ENCODE measurements around the gene ACOX3. TPM values are rescaled to one million over a fixed set of nuclear protein-coding genes. Genes with fewer than 3 reads are reported as not detected.
A peak's percentile ranks its signal among the peaks of the same experiment; 100 is the strongest.
"Not testable (repeated sequence)": the region's sequence is repeated elsewhere in the genome, so short reads cannot be mapped to it uniquely, and the experiment has no call there.

The ACOX3 gene
- total and polyA plus RNA-seq, 2 donors = 8.7 to 18.1 TPM

DNA sequence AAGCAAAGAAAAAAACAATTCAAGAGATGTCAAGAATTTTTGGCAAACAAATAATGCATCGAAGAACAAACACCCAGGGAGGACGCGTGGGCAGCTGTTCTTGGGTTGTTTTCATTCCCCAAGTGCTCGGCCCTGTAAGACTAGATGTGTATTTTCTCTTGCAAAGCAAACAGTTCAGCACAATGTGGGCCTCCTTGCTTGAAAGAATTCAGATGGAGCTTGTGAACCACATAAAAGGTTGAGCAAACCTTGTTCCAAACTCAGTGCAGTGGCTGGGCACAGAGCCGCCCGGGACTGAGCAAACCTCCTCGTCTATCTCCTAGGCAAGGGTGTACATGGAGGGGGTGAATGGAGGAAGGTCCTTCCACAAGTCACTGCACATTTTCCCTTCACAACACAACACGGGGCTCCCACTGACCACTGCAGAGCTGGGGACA lies 88.6 kb downstream of the ACOX3 start:
- Histone ChIP-seq H3K4me3 (ENCODE audit: low read length in 2 of 2) (no peak overlapping the region), H3K9me3 (ENCODE audit: control insufficient read depth in 2 of 2, insufficient read depth in 1 of 2, low read length in 1 of 2) (no peaks in the 10 kb centered on the region), H3K27me3 (ENCODE audit: control insufficient read depth in 2 of 2, insufficient read depth in 1 of 2, low read length in 1 of 2) (no peaks in the 10 kb centered on the region), H3K27ac (ENCODE audit: low read depth in 1 of 2, low read length in 1 of 2) (no peak overlapping the region), H3K4me1 (ENCODE audit: control insufficient read depth in 2 of 2, insufficient read depth in 2 of 2, low read length in 2 of 2) (peaks cover 7 to 47% of the 10 kb centered on the region in 2 donors), H3K36me3 (ENCODE audit: control insufficient read depth in 2 of 2, insufficient read depth in 2 of 2, low read length in 1 of 2) (no peaks in the 10 kb centered on the region)
- DNase-seq (ENCODE audit: low read depth in 6 of 9, low spot score in 9 of 9) = peak in 7 of 9 donors; percentile 13 to 65 (median 22)
- 55% methylated on average over 8 of the region's 8 CpGs for WGBS

DNA sequence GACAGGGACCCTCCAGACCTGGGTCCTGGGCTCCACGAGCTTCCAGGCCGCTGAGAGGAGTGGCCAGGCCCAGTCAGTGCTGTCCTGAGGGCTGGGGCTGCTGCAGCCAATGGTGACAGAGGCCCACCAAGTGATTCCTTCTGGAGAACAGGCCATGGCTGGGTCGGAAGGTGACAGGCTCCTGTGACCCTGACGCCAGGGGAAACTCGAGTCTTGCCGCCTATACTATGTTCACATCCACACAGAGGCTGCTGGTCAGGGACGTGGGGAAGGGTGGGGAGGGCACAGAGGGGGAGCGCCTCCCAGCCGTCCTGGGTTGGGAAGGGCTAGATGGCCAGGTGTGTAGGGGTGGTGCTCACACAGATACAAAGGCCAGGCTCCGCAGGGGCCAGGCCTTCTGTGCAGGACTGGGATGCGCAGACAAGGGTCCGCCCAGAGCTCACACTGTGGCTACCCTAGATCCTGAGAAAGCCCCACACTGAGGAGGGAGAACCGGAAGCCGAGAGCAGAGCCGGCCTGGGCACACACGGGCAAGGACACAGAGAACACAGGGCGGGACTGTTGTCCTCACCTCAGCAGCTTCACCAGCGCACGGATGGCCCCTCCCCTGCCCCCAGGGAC lies 89.6 kb downstream of the ACOX3 start:
- 97% methylated on average over 19 of the region's 19 CpGs for WGBS
- DNase-seq (ENCODE audit: low read depth in 6 of 9, low spot score in 9 of 9) = no peak

DNA sequence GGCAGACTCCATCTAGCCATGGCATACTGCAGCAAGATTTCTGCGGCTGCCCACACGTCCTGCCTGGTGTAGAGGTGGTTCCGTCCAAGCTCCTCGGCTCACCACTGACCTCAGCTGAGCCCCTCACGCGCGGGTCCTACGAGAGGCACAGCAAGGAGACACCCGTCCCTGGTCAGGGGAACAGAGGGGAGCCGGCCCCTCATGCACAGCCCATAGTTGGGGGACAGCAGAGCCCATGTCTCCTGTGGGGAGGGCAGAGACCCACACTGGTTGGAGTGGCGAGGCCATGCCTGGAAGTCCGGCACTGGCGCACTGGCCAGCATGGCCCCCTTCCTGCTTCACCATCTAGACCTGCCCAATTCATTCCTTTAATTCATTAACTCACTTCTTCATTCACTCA lies 90.2 kb downstream of the ACOX3 start:
- Histone ChIP-seq H3K4me1 (ENCODE audit: control insufficient read depth in 2 of 2, insufficient read depth in 2 of 2, low read length in 2 of 2) (peaks cover 7 to 47% of the 10 kb centered on the region in 2 donors), H3K27me3 (ENCODE audit: control insufficient read depth in 2 of 2, insufficient read depth in 1 of 2, low read length in 1 of 2) (no peaks in the 10 kb centered on the region), H3K36me3 (ENCODE audit: control insufficient read depth in 2 of 2, insufficient read depth in 2 of 2, low read length in 1 of 2) (no peaks in the 10 kb centered on the region), H3K27ac (ENCODE audit: low read depth in 1 of 2, low read length in 1 of 2) (no peak overlapping the region), H3K4me3 (ENCODE audit: low read length in 2 of 2) (no peak overlapping the region), H3K9me3 (ENCODE audit: control insufficient read depth in 2 of 2, insufficient read depth in 1 of 2, low read length in 1 of 2) (no peaks in the 10 kb centered on the region)
- no peak for DNase-seq (ENCODE audit: low read depth in 6 of 9, low spot score in 9 of 9)
- 94% methylated on average over 13 of the region's 13 CpGs for WGBS

More for the DNA sequence above, 89.6 kb downstream of the ACOX3 start:
- Histone ChIP-seq H3K27me3 (ENCODE audit: control insufficient read depth in 2 of 2, insufficient read depth in 1 of 2, low read length in 1 of 2) (no peaks in the 10 kb centered on the region), H3K9me3 (ENCODE audit: control insufficient read depth in 2 of 2, insufficient read depth in 1 of 2, low read length in 1 of 2) (no peaks in the 10 kb centered on the region), H3K27ac (ENCODE audit: low read depth in 1 of 2, low read length in 1 of 2) (no peak overlapping the region), H3K4me3 (ENCODE audit: low read length in 2 of 2) (no peak overlapping the region), H3K4me1 (ENCODE audit: control insufficient read depth in 2 of 2, insufficient read depth in 2 of 2, low read length in 2 of 2) (peaks cover 7 to 47% of the 10 kb centered on the region in 2 donors), H3K36me3 (ENCODE audit: control insufficient read depth in 2 of 2, insufficient read depth in 2 of 2, low read length in 1 of 2) (no peaks in the 10 kb centered on the region)

DNA sequence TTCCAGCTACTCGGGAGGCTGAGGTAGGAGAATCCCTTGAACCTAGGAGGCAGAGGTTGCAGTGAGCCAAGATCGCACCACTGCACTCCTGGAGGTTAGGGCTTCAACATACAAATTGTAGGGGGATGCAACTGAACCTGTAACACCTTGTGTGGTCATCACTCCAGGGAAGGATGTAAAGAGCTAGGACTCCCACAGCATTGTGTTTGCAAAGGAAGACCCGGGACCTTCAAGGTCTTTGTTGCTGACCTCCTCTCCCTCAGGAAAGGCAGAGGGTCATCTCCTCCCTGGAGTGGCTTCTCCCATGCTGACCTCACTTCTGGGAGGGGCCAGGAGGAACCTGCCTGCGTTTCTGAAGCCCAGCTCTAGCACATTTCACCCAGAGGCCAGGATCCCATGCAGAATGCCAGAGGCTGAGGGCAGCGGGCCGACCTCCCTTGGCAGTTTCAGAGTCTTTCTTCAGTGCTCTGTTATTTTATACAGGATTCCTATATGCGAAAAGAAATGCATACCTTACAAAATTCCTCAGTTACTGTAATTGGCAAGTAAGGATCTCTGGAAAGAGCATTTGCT lies 90.8 kb downstream of the ACOX3 start:
- Histone ChIP-seq H3K36me3 (ENCODE audit: control insufficient read depth in 2 of 2, insufficient read depth in 2 of 2, low read length in 1 of 2) (no peaks in the 10 kb centered on the region), H3K27me3 (ENCODE audit: control insufficient read depth in 2 of 2, insufficient read depth in 1 of 2, low read length in 1 of 2) (no peaks in the 10 kb centered on the region), H3K9me3 (ENCODE audit: control insufficient read depth in 2 of 2, insufficient read depth in 1 of 2, low read length in 1 of 2) (no peaks in the 10 kb centered on the region), H3K27ac (ENCODE audit: low read depth in 1 of 2, low read length in 1 of 2) (no peak overlapping the region), H3K4me3 (ENCODE audit: low read length in 2 of 2) (no peak overlapping the region), H3K4me1 (ENCODE audit: control insufficient read depth in 2 of 2, insufficient read depth in 2 of 2, low read length in 2 of 2) (peaks cover 7 to 47% of the 10 kb centered on the region in 2 donors)
- no peak for DNase-seq (ENCODE audit: low read depth in 6 of 9, low spot score in 9 of 9)
- 97% methylated on average over 7 of the region's 7 CpGs for WGBS

GRCh38 chr4:8349236-8349635 lies 91.3 kb downstream of the ACOX3 start:
- not testable (repeated sequence) for H3K9me3 ChIP-seq (ENCODE audit: control insufficient read depth in 2 of 2, insufficient read depth in 1 of 2, low read length in 1 of 2); DNase-seq (ENCODE audit: low read depth in 6 of 9, low spot score in 9 of 9); H3K27ac ChIP-seq (ENCODE audit: low read depth in 1 of 2, low read length in 1 of 2); H3K4me3 ChIP-seq (ENCODE audit: low read length in 2 of 2); H3K36me3 ChIP-seq (ENCODE audit: control insufficient read depth in 2 of 2, insufficient read depth in 2 of 2, low read length in 1 of 2); H3K27me3 ChIP-seq (ENCODE audit: control insufficient read depth in 2 of 2, insufficient read depth in 1 of 2, low read length in 1 of 2)
- 97% methylated on average over 11 of the region's 11 CpGs for WGBS
- peaks cover 7 to 46% of the 10 kb centered on the region in 2 donors for H3K4me1 ChIP-seq (ENCODE audit: control insufficient read depth in 2 of 2, insufficient read depth in 2 of 2, low read length in 2 of 2)

GRCh38 chr4:8348071-8348470 lies 92.5 kb downstream of the ACOX3 start:
- peaks cover 7 to 34% of the 10 kb centered on the region in 2 donors for H3K4me1 ChIP-seq (ENCODE audit: control insufficient read depth in 2 of 2, insufficient read depth in 2 of 2, low read length in 2 of 2)
- H3K4me3 ChIP-seq (ENCODE audit: low read length in 2 of 2) = no peak overlapping the region
- H3K27ac ChIP-seq (ENCODE audit: low read depth in 1 of 2, low read length in 1 of 2) = no peak overlapping the region
- H3K36me3 ChIP-seq (ENCODE audit: control insufficient read depth in 2 of 2, insufficient read depth in 2 of 2, low read length in 1 of 2) = no peaks in the 10 kb centered on the region
- DNase-seq (ENCODE audit: low read depth in 6 of 9, low spot score in 9 of 9) = no peak
- 34% methylated on average over 6 of the region's 6 CpGs for WGBS
- H3K27me3 ChIP-seq (ENCODE audit: control insufficient read depth in 2 of 2, insufficient read depth in 1 of 2, low read length in 1 of 2) = no peaks in the 10 kb centered on the region
- H3K9me3 ChIP-seq (ENCODE audit: control insufficient read depth in 2 of 2, insufficient read depth in 1 of 2, low read length in 1 of 2) = no peaks in the 10 kb centered on the region

DNA sequence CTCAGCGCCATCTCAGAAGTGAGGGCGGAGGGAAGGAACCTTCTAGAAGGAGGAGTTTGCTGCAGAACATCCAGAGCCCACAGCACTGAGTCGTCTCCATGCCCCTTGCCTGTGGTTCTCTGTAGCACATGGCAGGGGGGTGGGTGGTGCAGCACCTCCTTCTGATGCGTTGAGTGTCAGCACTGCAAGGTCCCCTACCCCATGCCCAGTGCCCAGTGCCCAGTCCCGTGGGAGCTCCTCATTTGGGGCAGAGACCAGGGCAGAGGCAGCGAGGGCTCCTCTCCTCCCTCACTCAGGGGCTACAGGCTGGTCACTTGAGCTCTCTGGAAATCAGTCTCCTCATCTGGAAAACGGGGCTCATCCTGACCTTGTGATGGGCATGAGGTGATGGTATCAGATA lies 92.9 kb downstream of the ACOX3 start:
- Histone ChIP-seq H3K4me1 (ENCODE audit: control insufficient read depth in 2 of 2, insufficient read depth in 2 of 2, low read length in 2 of 2) (peaks cover 7 to 30% of the 10 kb centered on the region in 2 donors), H3K36me3 (ENCODE audit: control insufficient read depth in 2 of 2, insufficient read depth in 2 of 2, low read length in 1 of 2) (no peaks in the 10 kb centered on the region), H3K27me3 (ENCODE audit: control insufficient read depth in 2 of 2, insufficient read depth in 1 of 2, low read length in 1 of 2) (no peaks in the 10 kb centered on the region), H3K4me3 (ENCODE audit: low read length in 2 of 2) (no peak overlapping the region), H3K27ac (ENCODE audit: low read depth in 1 of 2, low read length in 1 of 2) (no peak overlapping the region), H3K9me3 (ENCODE audit: control insufficient read depth in 2 of 2, insufficient read depth in 1 of 2, low read length in 1 of 2) (no peaks in the 10 kb centered on the region)
- WGBS = 90% methylated on average over 7 of the region's 7 CpGs
- DNase-seq (ENCODE audit: low read depth in 6 of 9, low spot score in 9 of 9) = no peak

GRCh38 chr4:8346838-8347605 lies 93.5 kb downstream of the ACOX3 start:
- Histone ChIP-seq H3K4me1 (ENCODE audit: control insufficient read depth in 2 of 2, insufficient read depth in 2 of 2, low read length in 2 of 2) (peaks cover 7 to 24% of the 10 kb centered on the region in 2 donors), H3K9me3 (ENCODE audit: control insufficient read depth in 2 of 2, insufficient read depth in 1 of 2, low read length in 1 of 2) (no peaks in the 10 kb centered on the region), H3K27me3 (ENCODE audit: control insufficient read depth in 2 of 2, insufficient read depth in 1 of 2, low read length in 1 of 2) (no peaks in the 10 kb centered on the region), H3K36me3 (ENCODE audit: control insufficient read depth in 2 of 2, insufficient read depth in 2 of 2, low read length in 1 of 2) (no peaks in the 10 kb centered on the region), H3K27ac (ENCODE audit: low read depth in 1 of 2, low read length in 1 of 2) (no peak overlapping the region), H3K4me3 (ENCODE audit: low read length in 2 of 2) (no peak overlapping the region)
- DNase-seq (ENCODE audit: low read depth in 6 of 9, low spot score in 9 of 9) = no peak
- 95% methylated on average over 16 of the region's 16 CpGs for WGBS

Data from thymus (tissue), 11 donors.